8988T (cell line): ENCODE results near the gene IKZF2.

ENCODE experiments used
- DNase-seq: peaks from one replicate; pipeline ENCODE4 v3.0.0; 2011

The IKZF2 gene

GRCh38 chr2:213152065-213152794 lies 818 bp upstream of the IKZF2 start:
- DNase-seq, result peak; percentile 38

GRCh38 chr2:213150315-213151097 lies 906 bp downstream of the IKZF2 start:
- no peak for DNase-seq

DNA sequence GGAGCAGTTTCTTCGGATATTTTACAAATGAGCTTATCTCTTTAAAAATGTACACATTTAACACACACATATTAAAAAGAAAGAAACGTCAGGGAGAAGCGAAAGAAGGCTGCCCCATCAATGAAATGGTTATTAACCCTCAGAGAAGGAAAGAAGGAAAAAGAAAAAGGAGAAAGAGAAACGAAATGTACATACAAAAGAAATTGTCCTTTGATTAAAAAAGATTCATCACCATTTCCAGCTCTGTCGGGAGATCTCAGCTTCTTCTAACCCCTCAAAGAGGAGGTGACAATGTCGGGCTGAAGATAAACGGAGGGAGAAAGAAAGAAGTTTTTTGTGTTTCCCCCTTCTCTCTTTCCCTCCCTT lies 1.5 kb downstream of the IKZF2 start:
- no peak for DNase-seq

- no peak for DNase-seq
Measured at GRCh38 chr2:213149294-213149875, 2.0 kb downstream of the IKZF2 start.

DNA sequence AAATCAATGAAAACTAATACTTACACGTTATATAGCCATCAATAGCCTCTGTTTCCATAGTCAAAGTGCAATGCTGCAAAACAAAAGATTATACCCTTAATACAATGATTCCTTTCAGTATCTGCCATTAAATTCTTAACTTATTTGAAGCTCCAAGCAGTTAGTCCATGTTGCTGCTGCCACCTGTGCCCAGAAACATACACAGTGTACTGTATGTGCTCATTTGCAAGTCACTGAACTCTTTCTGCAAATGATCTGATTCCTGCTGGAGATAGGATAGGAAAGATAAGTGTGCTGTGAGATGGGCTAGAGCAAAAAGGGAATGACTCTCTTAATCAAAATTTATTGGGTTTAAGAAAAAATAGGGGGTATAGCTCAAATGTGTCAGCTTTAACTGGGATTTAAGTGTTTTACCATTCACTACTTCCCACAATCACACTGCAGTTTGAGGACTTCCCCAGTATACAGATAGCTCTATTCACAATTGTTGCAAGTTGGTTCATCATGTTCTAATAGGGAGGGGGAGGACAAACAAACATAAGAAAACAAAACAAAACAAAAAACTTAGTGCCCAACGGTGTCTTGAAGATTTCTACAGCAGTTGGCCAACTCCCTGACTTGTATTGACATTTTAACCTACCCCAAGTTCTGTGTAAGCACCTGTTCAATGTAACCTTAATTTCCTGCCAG lies 2.7 kb downstream of the IKZF2 start:
- DNase-seq, result no peak

DNA sequence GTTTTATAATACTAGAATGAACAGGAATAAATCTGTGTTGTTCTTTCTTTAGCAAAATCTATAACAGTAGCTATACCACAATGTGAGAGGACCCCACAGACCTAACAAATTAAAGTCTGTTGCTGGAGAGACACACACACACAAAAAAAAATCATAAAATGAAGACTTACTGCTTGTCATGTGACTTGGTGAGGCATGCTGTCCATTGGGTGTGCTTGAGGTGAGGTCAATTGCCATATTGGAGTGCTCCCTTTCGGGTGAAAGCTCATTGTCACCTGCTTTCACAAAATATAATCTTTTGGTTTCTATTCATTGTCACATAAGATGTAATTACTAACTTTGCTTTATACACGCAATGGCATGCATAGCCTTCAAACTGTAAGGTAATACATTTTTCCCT lies 3.9 kb downstream of the IKZF2 start:
- no peak for DNase-seq

GRCh38 chr2:213145715-213146242 lies 5.6 kb downstream of the IKZF2 start:
- DNase-seq, result no peak

DNA sequence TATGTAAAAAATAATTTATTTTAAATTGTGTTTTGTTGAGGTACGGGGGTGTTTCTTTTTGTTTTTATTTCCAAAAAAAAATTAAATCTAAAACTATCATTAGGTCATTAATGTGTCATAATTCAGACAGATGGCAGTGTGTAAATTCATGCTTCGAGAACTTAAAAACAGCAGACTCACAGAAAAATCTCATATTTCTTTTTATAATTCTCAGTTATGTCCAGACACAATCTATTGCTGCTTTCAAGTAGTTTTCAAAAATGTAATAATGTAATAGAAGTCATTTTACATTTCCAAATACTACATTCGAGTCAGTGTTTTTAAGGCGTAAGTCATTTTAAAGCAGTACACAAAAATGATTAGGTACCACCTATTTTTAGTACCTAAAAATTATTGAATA lies 14.3 kb downstream of the IKZF2 start:
- DNase-seq, result no peak

- DNase-seq, result no peak
Measured at GRCh38 chr2:213129311-213129710, 22.1 kb downstream of the IKZF2 start.

- no peak for DNase-seq
Measured at GRCh38 chr2:213125646-213126347, 25.6 kb downstream of the IKZF2 start.

GRCh38 chr2:213122725-213123124 lies 28.7 kb downstream of the IKZF2 start:
- no peak for DNase-seq

DNA sequence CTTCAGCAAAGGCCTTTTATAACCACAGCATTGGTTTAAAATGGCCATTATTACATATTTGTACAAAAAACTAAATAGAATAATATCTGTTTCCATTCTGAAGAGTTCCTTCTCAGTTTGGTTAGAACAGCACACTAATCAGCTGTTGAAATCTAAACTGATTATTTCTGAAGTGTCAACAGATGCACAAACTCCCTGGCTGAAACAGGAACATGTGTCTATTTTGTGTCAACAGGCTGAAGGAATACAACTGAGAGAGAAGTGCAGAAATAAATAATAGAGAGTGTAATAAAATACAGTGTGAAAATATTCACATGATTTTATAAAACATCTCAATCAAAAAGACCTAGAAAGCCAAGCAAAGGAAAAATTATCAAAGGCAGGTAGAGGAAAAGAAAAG lies 29.7 kb downstream of the IKZF2 start:
- DNase-seq, result no peak

DNA sequence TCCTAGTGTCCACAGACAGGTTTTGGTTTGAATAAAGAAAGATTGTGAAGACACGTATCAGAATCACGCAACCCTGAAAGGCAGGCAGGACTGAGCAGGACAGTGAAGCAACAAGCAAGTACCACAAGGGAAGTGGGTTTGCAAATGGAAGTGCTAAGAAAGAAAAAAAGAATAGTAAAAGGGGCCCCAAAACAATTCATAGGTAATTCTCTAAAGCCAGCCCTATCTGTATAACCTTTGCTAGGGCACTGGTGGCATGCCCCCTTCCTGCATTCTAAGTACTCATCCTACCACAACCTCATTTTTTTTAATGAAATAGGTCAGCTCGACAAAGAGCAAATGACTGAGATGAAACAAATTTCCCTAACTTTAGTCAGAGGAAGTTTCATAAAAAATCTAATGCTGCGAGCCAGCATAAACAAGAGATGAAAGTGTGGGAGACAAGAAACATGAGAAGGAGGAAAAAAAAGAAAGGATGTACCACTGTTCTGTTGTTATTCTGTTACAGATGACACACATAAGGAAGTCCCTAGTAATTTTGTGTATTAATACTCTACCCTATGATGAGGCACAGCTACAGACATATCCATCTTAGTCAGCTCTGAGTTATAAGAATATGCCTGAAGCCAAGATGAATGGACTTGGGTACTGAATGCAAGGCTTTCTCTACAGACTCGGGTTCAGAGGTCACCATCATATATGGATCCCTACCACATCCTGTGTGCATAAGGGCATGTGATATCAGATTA lies 32.2 kb downstream of the IKZF2 start:
- no peak for DNase-seq

DNA sequence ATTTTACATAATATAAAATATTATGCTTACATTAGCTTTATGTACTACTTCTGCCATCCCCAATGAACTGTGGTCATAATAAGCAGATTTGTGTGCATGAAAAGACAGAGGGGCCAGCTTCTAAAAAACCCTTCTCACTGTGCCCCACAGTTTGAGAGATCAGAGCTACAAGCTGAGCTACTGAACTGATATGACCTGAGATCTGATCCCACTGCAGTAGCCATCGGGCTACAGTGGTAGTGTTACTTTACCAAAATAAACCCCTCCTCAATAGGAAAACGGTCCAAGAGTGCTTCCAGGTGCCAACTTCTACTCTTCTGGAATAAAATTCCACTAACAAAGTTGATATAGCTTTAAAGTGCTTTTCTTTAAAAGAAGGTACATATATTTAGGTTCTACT lies 43.1 kb downstream of the IKZF2 start:
- DNase-seq, result no peak

- no peak for DNase-seq
Measured at GRCh38 chr2:213107728-213108127, 43.7 kb downstream of the IKZF2 start.

- DNase-seq, result no peak
Measured at GRCh38 chr2:213105212-213105611, 46.2 kb downstream of the IKZF2 start.

GRCh38 chr2:213104903-213105202 lies 46.6 kb downstream of the IKZF2 start:
- no peak for DNase-seq

DNA sequence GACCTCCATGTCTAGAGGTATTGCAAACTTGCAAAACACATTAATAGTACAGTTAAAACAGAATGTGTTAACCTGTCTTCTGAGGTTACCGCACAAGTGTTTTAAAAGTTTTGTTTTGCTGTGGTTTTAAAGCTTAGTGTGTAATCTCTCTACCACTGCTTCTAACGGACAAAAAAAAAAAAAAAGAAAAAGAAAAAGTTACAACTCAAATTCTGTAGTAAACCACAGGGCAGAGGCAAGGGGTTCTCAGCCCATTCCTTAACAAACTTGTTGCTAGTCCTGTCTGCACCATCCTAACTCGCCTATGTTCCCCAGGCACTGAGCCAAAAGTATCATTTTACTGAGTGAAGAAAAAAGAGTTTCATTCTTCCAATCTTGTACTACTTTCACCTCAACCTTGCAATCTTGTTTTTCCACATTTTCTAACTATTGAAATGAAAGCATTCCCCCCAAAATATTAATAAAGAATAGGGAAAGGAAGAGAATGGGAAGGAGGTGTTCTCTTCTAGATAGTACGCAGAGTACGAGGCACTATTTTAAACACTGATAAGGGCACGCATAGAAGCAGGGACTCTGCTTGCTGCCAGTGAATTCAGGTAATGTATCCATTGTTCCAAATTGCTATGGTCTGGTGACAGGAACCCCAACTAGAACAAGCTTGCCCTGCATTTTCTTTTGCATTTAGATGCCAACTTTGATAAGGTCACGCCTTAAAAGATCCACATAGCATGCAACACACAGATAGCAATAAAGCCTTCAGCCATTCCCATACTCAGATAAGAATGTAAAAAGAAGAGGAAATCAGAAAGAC lies 47.1 kb downstream of the IKZF2 start:
- DNase-seq, result no peak

GRCh38 chr2:213101692-213102460 lies 49.5 kb downstream of the IKZF2 start:
- no peak for DNase-seq

- no peak for DNase-seq
Measured at GRCh38 chr2:213101109-213101508, 50.3 kb downstream of the IKZF2 start.
